Glutamatergic neuron (in vitro differentiated cells): Measurements from ENCODE around the gene NCAPD3. TPM values are rescaled to one million over a fixed set of nuclear protein-coding genes. Genes with fewer than 3 reads are reported as not detected.

Experiments used
- DNase-seq: peaks from one replicate; pipeline ENCODE4 v3.0.0; 2022
- H3K27ac Mint-ChIP-seq: one replicate; pipeline ENCODE4 v1.8.0; 2020; ENCODE audit warnings: mild to moderate bottlenecking, mixed read lengths, inconsistent platforms; ENCODE audit not compliant: unreplicated experiment
- H3K27me3 Mint-ChIP-seq: one replicate; pipeline ENCODE4 v1.8.0; 2020; ENCODE audit warnings: mild to moderate bottlenecking, moderate library complexity, mixed read lengths, inconsistent platforms; ENCODE audit not compliant: unreplicated experiment
- H3K36me3 Mint-ChIP-seq: one replicate; pipeline ENCODE4 v1.8.0; 2020; ENCODE audit warnings: mild to moderate bottlenecking, mixed read lengths, inconsistent platforms; ENCODE audit not compliant: unreplicated experiment
- H3K4me1 Mint-ChIP-seq: one replicate; pipeline ENCODE4 v1.8.0; 2020; ENCODE audit warnings: mild to moderate bottlenecking, low read depth, mixed read lengths, inconsistent platforms; ENCODE audit not compliant: unreplicated experiment
- H3K4me3 Mint-ChIP-seq: one replicate; pipeline ENCODE4 v1.8.0; 2020; ENCODE audit warnings: mild to moderate bottlenecking, mixed read lengths, inconsistent platforms; ENCODE audit not compliant: unreplicated experiment
- H3K9me3 Mint-ChIP-seq: one replicate; pipeline ENCODE4 v1.8.0; 2020; ENCODE audit warnings: mild to moderate bottlenecking, moderate library complexity, mixed read lengths, inconsistent platforms; ENCODE audit not compliant: unreplicated experiment
- CTCF ChIP-seq: fragments of 200-600 bp; sonication (generic); IDR thresholded peaks from one replicate; pipeline ENCODE4 v1.5.0; 2021; ENCODE audit not compliant: partially characterized antibody, unreplicated experiment
- total RNA-seq: library from RNA; stranded (reverse); fragmentation: NEBNext Ultra II Directional; extraction: Animal tissue kit (Norgen Biotek cat#: 25700); gene quantifications from one replicate; pipeline ENCODE4 v1.2.1, GENCODE V29; 2021; ENCODE audit not compliant: unreplicated experiment

The NCAPD3 gene
- total RNA-seq, 1 donor from 2014 or later, result 20.3 TPM

GRCh38 chr11:134231958-134232659 is 8.3 kb upstream of the NCAPD3 start:
- no peaks in the 10 kb centered on the region for H3K9me3 Mint-ChIP-seq
- no peak for TF ChIP-seq CTCF
- H3K27me3 Mint-ChIP-seq, result peaks cover 1% of the 10 kb centered on the region
- peaks cover 17% of the 10 kb centered on the region for H3K4me1 Mint-ChIP-seq
- H3K4me3 Mint-ChIP-seq, result no peak overlapping the region
- H3K36me3 Mint-ChIP-seq, result no peaks in the 10 kb centered on the region
- no peak for DNase-seq
- H3K27ac Mint-ChIP-seq, result no peak overlapping the region

- no peak overlapping the region for H3K27ac Mint-ChIP-seq
- H3K9me3 Mint-ChIP-seq, result peaks cover 3% of the 10 kb centered on the region
- no peak for TF ChIP-seq CTCF
- H3K27me3 Mint-ChIP-seq, result peaks cover 4% of the 10 kb centered on the region
- no peak overlapping the region for H3K4me3 Mint-ChIP-seq
- H3K4me1 Mint-ChIP-seq, result peaks cover 29% of the 10 kb centered on the region
- DNase-seq, result no peak
- no peaks in the 10 kb centered on the region for H3K36me3 Mint-ChIP-seq
Measured at GRCh38 chr11:134230339-134230738, 6.6 kb upstream of the NCAPD3 start.

- no peak overlapping the region for H3K27ac Mint-ChIP-seq
- TF ChIP-seq CTCF, result no peak
- H3K9me3 Mint-ChIP-seq, result peaks cover 4% of the 10 kb centered on the region
- H3K4me3 Mint-ChIP-seq, result no peak overlapping the region
- no peaks in the 10 kb centered on the region for H3K36me3 Mint-ChIP-seq
- peaks cover 5% of the 10 kb centered on the region for H3K27me3 Mint-ChIP-seq
- H3K4me1 Mint-ChIP-seq, result peaks cover 29% of the 10 kb centered on the region
- no peak for DNase-seq
Measured at GRCh38 chr11:134229126-134229790, 5.5 kb upstream of the NCAPD3 start.

- Mint-ChIP-seq H3K9me3 (peaks cover 8% of the 10 kb centered on the region), H3K27ac (no peak overlapping the region), H3K4me3 (no peak overlapping the region), H3K4me1 (peaks cover 29% of the 10 kb centered on the region), H3K36me3 (no peaks in the 10 kb centered on the region), H3K27me3 (peaks cover 10% of the 10 kb centered on the region)
- no peak for DNase-seq
- no peak for TF ChIP-seq CTCF
Measured at GRCh38 chr11:134228625-134229024, 4.9 kb upstream of the NCAPD3 start.

GRCh38 chr11:134226806-134227325 is 3.1 kb upstream of the NCAPD3 start:
- no peak for TF ChIP-seq CTCF
- peaks cover 36% of the 10 kb centered on the region for H3K4me1 Mint-ChIP-seq
- H3K27ac Mint-ChIP-seq, result no peak overlapping the region
- H3K36me3 Mint-ChIP-seq, result peaks cover 5% of the 10 kb centered on the region
- peaks cover 15% of the 10 kb centered on the region for H3K27me3 Mint-ChIP-seq
- H3K4me3 Mint-ChIP-seq, result peak overlapping the region; percentile 97
- no peak for DNase-seq
- peaks cover 14% of the 10 kb centered on the region for H3K9me3 Mint-ChIP-seq
